CD4-positive, CD25-positive, alpha-beta regulatory T cell (primary cell): ENCODE data around the gene LRRC4C. TPM values are rescaled to one million over a fixed set of nuclear protein-coding genes. Genes with fewer than 3 reads are reported as not detected.

Experiments used
- ATAC-seq, 2 donors: fragments of 150-1000 bp; cut with Tn5 transposase; one replicate each; pipeline ENCODE4 v1.10.0; 2021; ENCODE audit warnings: low read depth in 2 of 2, moderate number of reproducible peaks in 2 of 2, moderate library complexity in 1 of 2
- DNase-seq, 3 donors: peaks; one replicate each; pipeline versions ENCODE4 v3.0.0 to v3.0.0-alpha.2; 2012 to 2022; ENCODE audit warnings: mixed read lengths in 1 of 3
- H3K27ac ChIP-seq: one replicate; pipeline ENCODE4 v1.7.0; 2013; ENCODE audit warnings: mild to moderate bottlenecking, low read length; ENCODE audit not compliant: insufficient read depth, poor library complexity, severe bottlenecking
- H3K27me3 ChIP-seq: one replicate; pipeline ENCODE4 v1.7.0; 2013; ENCODE audit warnings: low read length; ENCODE audit not compliant: control insufficient read depth, insufficient read depth
- H3K36me3 ChIP-seq: one replicate; pipeline ENCODE4 v1.7.0; 2013; ENCODE audit warnings: mild to moderate bottlenecking, low read length, moderate library complexity; ENCODE audit not compliant: control insufficient read depth, insufficient read depth
- H3K4me1 ChIP-seq: 2 replicates; pipeline ENCODE4 v1.7.0; 2013; ENCODE audit warnings: mild to moderate bottlenecking, low read length; ENCODE audit not compliant: insufficient read depth, control insufficient read depth, poor library complexity, severe bottlenecking
- H3K4me3 ChIP-seq: one replicate; pipeline ENCODE4 v1.7.0; 2013; ENCODE audit warnings: low read depth, mild to moderate bottlenecking, low read length, moderate library complexity
- H3K9me3 ChIP-seq, 2 experiments: 1 replicate in 1 of 2; 2 replicates in 1 of 2; pipeline ENCODE4 v1.7.0; 2013; ENCODE audit warnings: low read length in 2 of 2, mild to moderate bottlenecking in 1 of 2, moderate library complexity in 1 of 2; ENCODE audit not compliant: control insufficient read depth in 2 of 2
- H3K27ac Mint-ChIP-seq, 3 donors: one replicate each; pipeline ENCODE4 v1.8.0; 2020 to 2022; ENCODE audit warnings: mild to moderate bottlenecking in 3 of 3, mixed read lengths in 3 of 3, moderate library complexity in 2 of 3
- H3K27me3 Mint-ChIP-seq: one replicate; pipeline ENCODE4 v1.8.0; 2022; ENCODE audit warnings: mild to moderate bottlenecking, mixed read lengths
- H3K36me3 Mint-ChIP-seq: one replicate; pipeline ENCODE4 v1.8.0; 2020; ENCODE audit warnings: mixed read lengths
- H3K4me1 Mint-ChIP-seq, 4 donors: one replicate each; pipeline ENCODE4 v1.8.0; 2020 to 2022; ENCODE audit warnings: mixed read lengths in 4 of 4, mild to moderate bottlenecking in 1 of 4
- H3K4me3 Mint-ChIP-seq, 4 donors: one replicate each; pipeline ENCODE4 v1.8.0; 2020 to 2022; ENCODE audit warnings: mild to moderate bottlenecking in 4 of 4, mixed read lengths in 4 of 4, moderate library complexity in 3 of 4
- H3K9me3 Mint-ChIP-seq, 7 donors: one replicate each; pipeline ENCODE4 v1.8.0; 2020 to 2022; ENCODE audit warnings: mixed read lengths in 7 of 7, mild to moderate bottlenecking in 3 of 7, moderate library complexity in 2 of 7
- polyA plus RNA-seq, 4 donors: library from polyadenylated mRNA; unstranded; fragments of 300-500 nt; fragmentation: Illumina TruSeq; gene quantifications; one replicate each; pipeline ENCODE4 v1.2.3, GENCODE V29; 2021
- total RNA-seq: library from RNA; stranded (reverse); gene quantifications from one replicate; pipeline ENCODE4 v1.2.3, GENCODE V29; 2022

The LRRC4C gene
- total and polyA plus RNA-seq, 5 donors from 2014 or later = not detected

GRCh38 chr11:40306938-40307548, 1152.4 kb downstream of the LRRC4C start:
- Histone ChIP-seq H3K27ac (no peak overlapping the region), H3K4me3 (no peak overlapping the region), H3K36me3 (no peaks in the 10 kb centered on the region), H3K27me3 (no peaks in the 10 kb centered on the region), H3K9me3 (no peaks in the 10 kb centered on the region), H3K4me1 (no peaks in the 10 kb centered on the region)
- Mint-ChIP-seq H3K4me1 (no peaks in the 10 kb centered on the region), H3K4me3 (no peak overlapping the region), H3K9me3 (peaks cover 0 to 15% (median 4%) of the 10 kb centered on the region in 7 donors), H3K27me3 (no peaks in the 10 kb centered on the region), H3K36me3 (no peaks in the 10 kb centered on the region), H3K27ac (no peak overlapping the region)
- DNase-seq = no peak
- ATAC-seq = no peak

GRCh38 chr11:40302669-40303068, 1156.8 kb downstream of the LRRC4C start:
- H3K27me3 ChIP-seq = no peaks in the 10 kb centered on the region
- no peaks in the 10 kb centered on the region for H3K36me3 ChIP-seq
- no peaks in the 10 kb centered on the region for H3K36me3 Mint-ChIP-seq
- ATAC-seq (no peak), DNase-seq (no peak)
- no peak overlapping the region for H3K4me3 Mint-ChIP-seq
- H3K9me3 ChIP-seq = peaks cover 0 to under 1% of the 10 kb centered on the region in 2 experiments
- H3K27me3 Mint-ChIP-seq = no peaks in the 10 kb centered on the region
- no peak overlapping the region for H3K27ac Mint-ChIP-seq
- H3K4me1 ChIP-seq = no peaks in the 10 kb centered on the region
- H3K9me3 Mint-ChIP-seq = peaks cover 0 to 28% (median 7%) of the 10 kb centered on the region in 7 donors
- no peak overlapping the region for H3K27ac ChIP-seq
- no peaks in the 10 kb centered on the region for H3K4me1 Mint-ChIP-seq
- no peak overlapping the region for H3K4me3 ChIP-seq

GRCh38 chr11:40295466-40295865, 1164.0 kb downstream of the LRRC4C start:
- DNase-seq (no peak), ATAC-seq (no peak)
- Histone ChIP-seq H3K27me3 (no peaks in the 10 kb centered on the region), H3K4me1 (no peaks in the 10 kb centered on the region), H3K9me3 (peaks cover 0 to 1% of the 10 kb centered on the region in 2 experiments), H3K4me3 (no peak overlapping the region), H3K27ac (no peak overlapping the region), H3K36me3 (no peaks in the 10 kb centered on the region)
- H3K9me3 Mint-ChIP-seq = peaks cover 0 to 19% (median 5%) of the 10 kb centered on the region in 7 donors
- H3K36me3 Mint-ChIP-seq = no peaks in the 10 kb centered on the region
- peaks cover 7% of the 10 kb centered on the region for H3K27me3 Mint-ChIP-seq
- H3K4me3 Mint-ChIP-seq = no peak overlapping the region
- peaks cover 0 to 5% (median 1%) of the 10 kb centered on the region in 4 donors for H3K4me1 Mint-ChIP-seq
- no peak overlapping the region for H3K27ac Mint-ChIP-seq

- Histone ChIP-seq H3K9me3 (peaks cover 0 to 1% of the 10 kb centered on the region in 2 experiments), H3K27ac (no peak overlapping the region), H3K27me3 (no peaks in the 10 kb centered on the region), H3K4me1 (no peaks in the 10 kb centered on the region), H3K36me3 (no peaks in the 10 kb centered on the region), H3K4me3 (no peak overlapping the region)
- Mint-ChIP-seq H3K9me3 (peaks cover 0 to 16% (median 4%) of the 10 kb centered on the region in 7 donors), H3K4me1 (peaks cover 0 to 5% (median 1%) of the 10 kb centered on the region in 4 donors), H3K27ac (no peak overlapping the region), H3K27me3 (peaks cover 7% of the 10 kb centered on the region), H3K36me3 (no peaks in the 10 kb centered on the region), H3K4me3 (no peak overlapping the region)
- ATAC-seq = no peak
- no peak for DNase-seq
Measured at GRCh38 chr11:40294741-40295140, 1164.7 kb downstream of the LRRC4C start.

- H3K27ac ChIP-seq = no peak overlapping the region
- peaks cover 0 to 12% (median 3%) of the 10 kb centered on the region in 7 donors for H3K9me3 Mint-ChIP-seq
- H3K36me3 ChIP-seq = no peaks in the 10 kb centered on the region
- H3K4me1 Mint-ChIP-seq = peaks cover 0 to 5% (median 1%) of the 10 kb centered on the region in 4 donors
- DNase-seq (no peak), ATAC-seq (no peak)
- peaks cover 7% of the 10 kb centered on the region for H3K27me3 Mint-ChIP-seq
- no peak overlapping the region for H3K4me3 ChIP-seq
- no peaks in the 10 kb centered on the region for H3K27me3 ChIP-seq
- H3K4me1 ChIP-seq = no peaks in the 10 kb centered on the region
- no peak overlapping the region for H3K27ac Mint-ChIP-seq
- peak overlapping the region in 1 of 4 donors; percentile 52 for H3K4me3 Mint-ChIP-seq
- no peaks in the 10 kb centered on the region for H3K36me3 Mint-ChIP-seq
- peaks cover 0 to 1% of the 10 kb centered on the region in 2 experiments for H3K9me3 ChIP-seq
Measured at GRCh38 chr11:40294349-40294735, 1165.1 kb downstream of the LRRC4C start.

GRCh38 chr11:40293655-40294348, 1165.7 kb downstream of the LRRC4C start:
- Histone ChIP-seq H3K4me1 (no peaks in the 10 kb centered on the region), H3K27me3 (no peaks in the 10 kb centered on the region), H3K9me3 (peaks cover 0 to 1% of the 10 kb centered on the region in 2 experiments), H3K36me3 (no peaks in the 10 kb centered on the region), H3K4me3 (no peak overlapping the region), H3K27ac (no peak overlapping the region)
- Mint-ChIP-seq H3K9me3 (peaks cover 0 to 12% (median 3%) of the 10 kb centered on the region in 7 donors), H3K27ac (no peak overlapping the region), H3K4me1 (peaks cover 0 to 5% (median 1%) of the 10 kb centered on the region in 4 donors), H3K27me3 (peaks cover 7% of the 10 kb centered on the region), H3K36me3 (no peaks in the 10 kb centered on the region), H3K4me3 (peak overlapping the region in 2 of 4 donors; percentile 52)
- peak in 1 of 3 donors; percentile 43 for DNase-seq
- ATAC-seq = peak in 1 of 2 donors; percentile 47

GRCh38 chr11:40292721-40293508, 1166.5 kb downstream of the LRRC4C start:
- no peak for ATAC-seq

More at GRCh38 chr11:40292721-40293508, 1166.5 kb downstream of the LRRC4C start:
- Histone ChIP-seq H3K27me3 (no peaks in the 10 kb centered on the region), H3K4me3 (no peak overlapping the region), H3K27ac (no peak overlapping the region), H3K36me3 (no peaks in the 10 kb centered on the region), H3K4me1 (no peaks in the 10 kb centered on the region), H3K9me3 (peaks cover 0 to 1% of the 10 kb centered on the region in 2 experiments)
- Mint-ChIP-seq H3K4me3 (no peak overlapping the region), H3K9me3 (peaks cover 0 to 12% (median 2%) of the 10 kb centered on the region in 7 donors), H3K27me3 (peaks cover 7% of the 10 kb centered on the region), H3K36me3 (no peaks in the 10 kb centered on the region), H3K27ac (no peak overlapping the region), H3K4me1 (peaks cover 0 to 5% (median 1%) of the 10 kb centered on the region in 4 donors)
- DNase-seq = no peak
